ENCODE results near the gene SRSF4.
"Not testable (repeated sequence)": the region's sequence is repeated elsewhere in the genome, so short reads cannot be mapped to it uniquely, and the experiment has no call there.

SRSF4 gene

GRCh38 chr1:29162476-29163138 is 19.1 kb downstream of the SRSF4 start:
- no peak for DNase-seq

GRCh38 chr1:29162025-29162424 is 19.7 kb downstream of the SRSF4 start:
- DNase-seq = no peak

GRCh38 chr1:29159773-29160172 is 21.9 kb downstream of the SRSF4 start:
- DNase-seq = no peak

GRCh38 chr1:29157269-29157601 is 24.5 kb downstream of the SRSF4 start:
- no peak for DNase-seq

- no peak for DNase-seq
These were observed 25.0 kb downstream of the SRSF4 start for GRCh38 chr1:29156543-29157268.

- no peak for DNase-seq
These were observed 29.5 kb downstream of the SRSF4 start for GRCh38 chr1:29152046-29152805.

- not testable (repeated sequence) for DNase-seq
These were observed 31.4 kb downstream of the SRSF4 start for GRCh38 chr1:29150346-29150745.

GRCh38 chr1:29148656-29149491 is 32.8 kb downstream of the SRSF4 start:
- no peak for DNase-seq

- no peak for DNase-seq
These were observed 35.8 kb downstream of the SRSF4 start for GRCh38 chr1:29145739-29146437.

GRCh38 chr1:29144178-29144577 is 37.5 kb downstream of the SRSF4 start:
- DNase-seq = no peak

GRCh38 chr1:29142714-29143113 is 39.0 kb downstream of the SRSF4 start:
- DNase-seq = no peak

GRCh38 chr1:29136391-29136915 is 45.2 kb downstream of the SRSF4 start:
- no peak for DNase-seq

- no peak for DNase-seq
These were observed 47.0 kb downstream of the SRSF4 start for GRCh38 chr1:29134695-29135028.

GRCh38 chr1:29133861-29134694 is 47.6 kb downstream of the SRSF4 start:
- no peak for DNase-seq

GRCh38 chr1:29131056-29131455 is 50.6 kb downstream of the SRSF4 start:
- not testable (repeated sequence) for DNase-seq

GRCh38 chr1:29129916-29130315 is 51.8 kb downstream of the SRSF4 start:
- DNase-seq = no peak

- DNase-seq = no peak
These were observed 53.0 kb downstream of the SRSF4 start for GRCh38 chr1:29128739-29129138.

- DNase-seq = no peak
These were observed 55.5 kb downstream of the SRSF4 start for GRCh38 chr1:29126198-29126597.

- DNase-seq = no peak
These were observed 55.9 kb downstream of the SRSF4 start for GRCh38 chr1:29125788-29126187.

- DNase-seq = no peak
These were observed 56.5 kb downstream of the SRSF4 start for GRCh38 chr1:29125237-29125641.
